HepG2 (cell line): ENCODE data around the gene KLHL35. TPM values are rescaled to one million over a fixed set of nuclear protein-coding genes. Genes with fewer than 3 reads are reported as not detected.

Experiments
- ATAC-seq: fragments of 200-7000 bp; cut with Tn5 transposase; 3 replicates; pipeline ENCODE4 v1.9.1; 2020; ENCODE audit warnings: mild to moderate bottlenecking, moderate library complexity
- BruUV-seq: library from RNA; stranded (reverse); fragments of 400-500 nt; replicated peaks from 2 replicates; lab custom pipeline; 2021; lab: Mats Ljungman, UMichigan
- CTCF ChIA-PET: fragments of 300-600 bp; formaldehyde crosslinking; extraction: SDS; loops from one replicate; lab custom pipeline; 2021; ENCODE audit warnings: low total read pairs, inconsistent platforms, low intra/inter-chr PET ratio; lab: Yijun Ruan, JAX
- POLR2A ChIA-PET: fragments of 350-600 bp; sonication (Branson Sonifier 250); formaldehyde crosslinking; loops from one replicate; lab custom pipeline; 2020; ENCODE audit warnings: antibody characterized with exemption, inconsistent platforms; lab: Yijun Ruan, JAX
- DNase-seq: peaks from one replicate; pipeline ENCODE4 v3.0.0-alpha.2; 2015; ENCODE audit warnings: low spot score
- FAIRE-seq: peaks from 3 replicates; lab custom pipeline; 2011; peaks lifted over from hg19 to GRCh38; lab: Jason Lieb, UNC
- H2AFZ ChIP-seq: one replicate; pipeline ENCODE4 v1.6.1; 2011; ENCODE audit warnings: low read length, inconsistent platforms
- H3K27ac ChIP-seq: fragments of 300-600 bp; 3 replicates; pipeline ENCODE4 v1.8.0; 2011; ENCODE audit warnings: mixed run types, mild to moderate bottlenecking, mixed read lengths, low read length, inconsistent platforms; ENCODE audit not compliant: insufficient read depth; ENCODE audit errors: extremely low read length
- H3K27me3 ChIP-seq, 2 experiments: fragments of 200-600 bp in 1 of 2; 2 replicates in 1 of 2; 3 replicates in 1 of 2; pipeline versions ENCODE4 v1.6.0 to v1.8.0; 2011; ENCODE audit warnings: low read length in 2 of 2, mild to moderate bottlenecking in 2 of 2, moderate library complexity in 2 of 2, inconsistent platforms in 1 of 2; ENCODE audit not compliant: insufficient read depth in 2 of 2, control insufficient read depth in 1 of 2
- H3K36me3 ChIP-seq, 2 experiments: fragments of 200-600 bp in 1 of 2; replicated peaks in 1 of 2; 2 replicates in 1 of 2; 3 replicates in 1 of 2; pipeline versions ENCODE4 v1.5.1 to v1.8.0; 2011; ENCODE audit warnings: low read length in 2 of 2, inconsistent platforms in 1 of 2; ENCODE audit not compliant: insufficient read depth in 2 of 2, control insufficient read depth in 1 of 2
- H3K4me1 ChIP-seq: 2 replicates; pipeline ENCODE4 v1.5.1; 2012; ENCODE audit warnings: low read length, inconsistent platforms; ENCODE audit not compliant: insufficient read depth
- H3K4me2 ChIP-seq: 2 replicates; pipeline ENCODE4 v1.6.0; 2011; ENCODE audit warnings: low read depth, low read length, inconsistent platforms
- H3K4me3 ChIP-seq, 3 experiments: fragments of 200-600 bp in 1 of 3; sonication (generic), shearing (Covaris generic) in 1 of 3; replicated peaks in 1 of 3; 2 replicates each; pipeline ENCODE4 v1.5.1; 2011 to 2016; ENCODE audit warnings: low read length in 3 of 3, inconsistent platforms in 2 of 3, low read depth in 2 of 3, mild to moderate bottlenecking in 2 of 3, control low read depth in 1 of 3, mixed read lengths in 1 of 3; ENCODE audit not compliant: insufficient read depth in 1 of 3
- H3K79me2 ChIP-seq: one replicate; pipeline ENCODE4 v1.6.1; 2011; ENCODE audit warnings: low read length, inconsistent platforms; ENCODE audit not compliant: insufficient read depth
- H3K9ac ChIP-seq: 2 replicates; pipeline ENCODE4 v1.6.0; 2011; ENCODE audit warnings: mild to moderate bottlenecking, low read depth, low read length, inconsistent platforms; ENCODE audit not compliant: insufficient read depth
- H3K9me3 ChIP-seq: 2 replicates; pipeline ENCODE4 v1.5.1; 2012; ENCODE audit warnings: mild to moderate bottlenecking, low read length
- H4K20me1 ChIP-seq: 2 replicates; pipeline ENCODE4 v1.6.0; 2011; ENCODE audit warnings: inconsistent platforms, mild to moderate bottlenecking, low read length, moderate library complexity; ENCODE audit not compliant: insufficient read depth
- BRCA1 ChIP-seq: sonication (generic); formaldehyde crosslinking; IDR thresholded peaks from 2 replicates; pipeline ENCODE4 v1.4.0; 2020; ENCODE audit warnings: missing genetic modification reagents
- GATAD2A ChIP-seq: IDR thresholded peaks from 2 replicates; pipeline ENCODE4 v1.6.1; 2016
- TERF1 ChIP-seq: sonication (generic); formaldehyde crosslinking; IDR thresholded peaks from 2 replicates; pipeline ENCODE4 v1.8.0; 2022; ENCODE audit warnings: mild to moderate bottlenecking, missing genetic modification reagents, moderate library complexity
- ZFP36L1 ChIP-seq: sonication (generic); formaldehyde crosslinking; IDR thresholded peaks from 2 replicates; pipeline ENCODE4 v1.8.0; 2022; ENCODE audit warnings: mild to moderate bottlenecking, missing genetic modification reagents, moderate library complexity
- ZNF281 ChIP-seq: sonication (generic); formaldehyde crosslinking; IDR thresholded peaks from 2 replicates; pipeline ENCODE4 v1.4.0; 2020; ENCODE audit warnings: missing genetic modification reagents, borderline replicate concordance
- ZNF616 ChIP-seq: sonication (generic); formaldehyde crosslinking; IDR thresholded peaks from 2 replicates; pipeline ENCODE4 v1.5.0; 2020; ENCODE audit warnings: low read depth, mild to moderate bottlenecking, missing genetic modification reagents
- ZNF780A ChIP-seq: sonication (generic); formaldehyde crosslinking; IDR thresholded peaks from 2 replicates; pipeline ENCODE4 v1.8.0; 2022; ENCODE audit warnings: mild to moderate bottlenecking, missing genetic modification reagents, moderate library complexity
- ZSCAN25 ChIP-seq: sonication (generic); formaldehyde crosslinking; IDR thresholded peaks from 2 replicates; pipeline ENCODE4 v1.8.0; 2022; ENCODE audit warnings: mild to moderate bottlenecking, missing genetic modification reagents
- ZSCAN31 ChIP-seq: sonication (generic); formaldehyde crosslinking; IDR thresholded peaks from 2 replicates; pipeline ENCODE4 v1.5.0; 2020; ENCODE audit warnings: low read depth, mild to moderate bottlenecking, missing genetic modification reagents
- WGBS: methylation state at CpG from one replicate; pipeline ENCODE4 v1.1.6; 2017; ENCODE audit warnings: low lambda C conversion rate; 5-methylcytosine and 5-hydroxymethylcytosine counted together
- in situ Hi-C: cut with HindIII; loops from 2 replicates; pipeline ENCODE4 v1.10.0; 2017; ENCODE audit warnings: low pct_unique_long_range_greater_than_20kb; ENCODE audit not compliant: extremely low pct_ligation_motif_present
- intact Hi-C: fragments of 100-400 bp; cut with micrococcal nuclease; formaldehyde crosslinking; loops from one replicate; pipeline ENCODE4 v1.10.0; 2022; ENCODE audit not compliant: unreplicated experiment
- polyA plus RNA-seq, 8 experiments: library from polyadenylated mRNA; depleted of rRNA in 3 of 8; stranded (reverse) in 7 of 8; unstranded in 1 of 8; fragments of >200 nt; fragmentation: Illumina TruSeq in 4 of 8; extraction: Trizol in 4 of 8; gene quantifications; 2 replicates each; pipeline versions ENCODE4 v1.2.1 to v1.2.3, GENCODE V29; 2011 to 2016; ENCODE audit warnings: low read depth in 4 of 8, missing spikeins in 1 of 8, mixed read lengths in 1 of 8; ENCODE audit not compliant: insufficient read depth in 1 of 8
- total RNA-seq, 5 experiments: library from RNA; depleted of rRNA; stranded (reverse); fragments of >200 nt; fragmentation: Illumina TruSeq; extraction: Trizol; gene quantifications; 2 replicates each; pipeline ENCODE4 v1.2.3, GENCODE V29; 2016; ENCODE audit warnings: low read depth in 1 of 5

The KLHL35 gene
- total and polyA plus RNA-seq, 2 of the 13 experiments (the other 11 are each of a cell fraction or from before 2014, with no cell fraction given): not detected

GRCh38 chr11:75384438-75385080 lies 48.4 kb downstream of the KLHL35 start (continued):
- TF ChIP-seq ZNF616 (CRISPR knock-in tag) (no peak), ZSCAN31 (CRISPR knock-in tag) (no peak), TERF1 (no peak), ZSCAN25 (CRISPR knock-in tag) (0 out of 2 replicates have a peak, but pooled peaks have one; percentile 26), BRCA1 (CRISPR knock-in tag) (no peak), ZFP36L1 (CRISPR knock-in tag) (no peak)

GRCh38 chr11:75383246-75383645 lies 49.8 kb downstream of the KLHL35 start:
- ChIA-PET CTCF (interaction anchor here (1.0 to 3.7 kb wide), 4 partner anchors 30 to 103 kb away, joined by 3 to 37 read pairs (median 18); no protein-coding TSS in a partner anchor), POLR2A (no interaction called here)
- Histone ChIP-seq H3K27ac (no peak overlapping the region), H2AFZ (no peak overlapping the region), H3K4me2 (no peak overlapping the region), H3K9me3 (no peaks in the 10 kb centered on the region), H3K36me3 (no peaks in the 10 kb centered on the region), H3K9ac (no peak overlapping the region), H3K79me2 (no peaks in the 10 kb centered on the region), H3K4me3 (no peak overlapping the region), H3K4me1 (peaks cover 59% of the 10 kb centered on the region), H4K20me1 (no peaks in the 10 kb centered on the region), H3K27me3 (no peaks in the 10 kb centered on the region)
- 23% methylated on average over 3 of the region's 3 CpGs for WGBS
- DNase-seq: no peak
- intact Hi-C loops: loop anchor here (5.0 kb wide), 1 partner anchor 41 kb away; no protein-coding TSS in a partner anchor
- no peak for ATAC-seq
- FAIRE-seq: no peak
- BruUV-seq: no TSS peak
- TF ChIP-seq ZNF780A (CRISPR knock-in tag) (no peak), ZNF281 (CRISPR knock-in tag) (peak; percentile 54; the same call in 1 of the 2 replicates), GATAD2A (CRISPR knock-in tag) (no peak)
- in situ Hi-C loops: loop anchor here (5.0 kb wide), 2 partner anchors 56 to 101 kb away; no protein-coding TSS in a partner anchor
